ENCODE measurements around the gene NLRC5. TPM values are rescaled to one million over a fixed set of nuclear protein-coding genes. Genes with fewer than 3 reads are reported as not detected.

NLRC5 gene
- total and polyA plus RNA-seq, 2 donors (not counting 3 experiments of a cell fraction or from before 2014, with no cell fraction given), result 7.4 to 26.3 TPM

GRCh38 chr16:57133031-57133430 lies 143.7 kb downstream of the NLRC5 start:
- Histone ChIP-seq H3K9me3 (replicated peaks; ENCODE audit: control insufficient read depth, insufficient read depth, low read length) (no peaks in the 10 kb centered on the region), H3K27me3 (ENCODE audit: control insufficient read depth in 2 of 2, insufficient read depth in 2 of 2, low read length in 2 of 2) (no peaks in the 10 kb centered on the region), H3K27ac (ENCODE audit: insufficient read depth, low read depth, low read length) (no peak overlapping the region), H3K9me1 (replicated peaks; ENCODE audit: control insufficient read depth, extremely low read depth, insufficient read depth, low read length) (no peaks in the 10 kb centered on the region), H3K36me3 (ENCODE audit: control insufficient read depth in 2 of 2, extremely low read depth in 1 of 2, insufficient read depth in 2 of 2, low read length in 2 of 2) (peaks cover 0 to 2% of the 10 kb centered on the region in 2 experiments), H3K9ac (replicated peaks; ENCODE audit: extremely low read depth, insufficient read depth, low read length) (no peak overlapping the region), H4K20me1 (replicated peaks; ENCODE audit: control insufficient read depth, extremely low read depth, insufficient read depth, low read length) (no peaks in the 10 kb centered on the region), H2AFZ (ENCODE audit: low read depth, low read length) (no peak overlapping the region), H3K4me3 (replicated peaks in 1 of 3; ENCODE audit: insufficient read depth in 1 of 3, low read depth in 1 of 3, low read length in 3 of 3) (no peak overlapping the region), H3K79me2 (ENCODE audit: control insufficient read depth, insufficient read depth, low read length) (no peaks in the 10 kb centered on the region), H3K4me1 (ENCODE audit: control insufficient read depth, extremely low read depth, insufficient read depth, low read length) (no peaks in the 10 kb centered on the region), H3K4me2 (ENCODE audit: insufficient read depth, low read length) (no peak overlapping the region)
- ChIA-PET POLR2A (no interaction called here), CTCF (interaction anchor here (0.8 to 4.0 kb wide), 3 partner anchors 12 to 41 kb away, joined by 3 to 17 read pairs (median 4); partner anchors contain the start of gene CPNE2)
- intact Hi-C loops (cut with micrococcal nuclease) (no loop called here), dilution Hi-C loops (cut with MboI; ENCODE audit: extremely low pct_ligation_motif_present, low sequenced_read_pairs) (no loop called here)
- BruUV-seq (replicated peaks), result no TSS peak
- TF ChIP-seq EZH2 (IDR thresholded peaks at IDR 0.05; ENCODE audit: borderline replicate concordance, low read depth, low read length, severe bottlenecking) (no peak), GATA2 (IDR thresholded peaks at IDR 0.05; ENCODE audit: insufficient read depth, insufficient read length, low read depth, low read length) (no peak), POLR2A (IDR thresholded peaks at IDR 0.05; ENCODE audit: low read depth, low read length) (no peak), MAX (IDR thresholded peaks at IDR 0.05; ENCODE audit: insufficient read depth, insufficient read length) (no peak), POLR2AphosphoS5 (IDR thresholded peaks at IDR 0.05; ENCODE audit: insufficient read depth, low read depth, low read length) (no peak), CTCF (IDR thresholded peaks at IDR 0.05; ENCODE audit: extremely low read depth in 1 of 2, insufficient read depth in 1 of 2, low read depth in 1 of 2, low read length in 2 of 2) (no peak), FOS (IDR thresholded peaks at IDR 0.05; ENCODE audit: borderline replicate concordance, insufficient read depth, low read length) (no peak), MYC (IDR thresholded peaks at IDR 0.05; ENCODE audit: low read depth, low read length) (no peak), JUN (IDR thresholded peaks at IDR 0.05; ENCODE audit: borderline replicate concordance, insufficient read depth, insufficient read length, low read depth) (no peak)
- FAIRE-seq (no peak), DNase-seq (ENCODE audit: low read depth, low spot score) (no peak)

Other genes starting within 250 kb of the NLRC5 start
- gene SLC12A3, start 124.3 kb upstream of the NLRC5 start, total RNA-seq, result not detected in 2 replicates
- gene SLC12A3, start 124.3 kb upstream of the NLRC5 start, polyA plus RNA-seq, result not detected in 2 replicates
- gene HERPUD1, start 57.4 kb upstream of the NLRC5 start, total RNA-seq, result 101 and 109 TPM in 2 replicates
- gene HERPUD1, start 57.4 kb upstream of the NLRC5 start, polyA plus RNA-seq, result 105 and 107 TPM in 2 replicates
- 2.8 and 3.3 TPM in 2 replicates for gene CETP, start 27.6 kb upstream of the NLRC5 start, total RNA-seq
- 1.9 and 2.2 TPM in 2 replicates for gene CETP, start 27.6 kb upstream of the NLRC5 start, polyA plus RNA-seq
- 91.9 and 92.0 TPM in 2 replicates for gene CPNE2, start 103.0 kb downstream of the NLRC5 start, total RNA-seq
- gene CPNE2, start 103.0 kb downstream of the NLRC5 start, polyA plus RNA-seq, result 187 and 226 TPM in 2 replicates
- 91.8 and 98.2 TPM in 2 replicates for gene PSME3IP1, start 196.5 kb downstream of the NLRC5 start, total RNA-seq
- 82.6 and 86.2 TPM in 2 replicates for gene PSME3IP1, start 196.5 kb downstream of the NLRC5 start, polyA plus RNA-seq
- gene RSPRY1, start 196.8 kb downstream of the NLRC5 start, total RNA-seq, result 55.1 and 55.8 TPM in 2 replicates
- gene RSPRY1, start 196.8 kb downstream of the NLRC5 start, polyA plus RNA-seq, result 23.6 and 28.5 TPM in 2 replicates

Data from endothelial cell of umbilical vein (primary cell).